ENCODE measurements around the gene CYP4V2.
"Not testable (repeated sequence)": the region's sequence is repeated elsewhere in the genome, so short reads cannot be mapped to it uniquely, and the experiment has no call there.

CYP4V2 gene

DNA sequence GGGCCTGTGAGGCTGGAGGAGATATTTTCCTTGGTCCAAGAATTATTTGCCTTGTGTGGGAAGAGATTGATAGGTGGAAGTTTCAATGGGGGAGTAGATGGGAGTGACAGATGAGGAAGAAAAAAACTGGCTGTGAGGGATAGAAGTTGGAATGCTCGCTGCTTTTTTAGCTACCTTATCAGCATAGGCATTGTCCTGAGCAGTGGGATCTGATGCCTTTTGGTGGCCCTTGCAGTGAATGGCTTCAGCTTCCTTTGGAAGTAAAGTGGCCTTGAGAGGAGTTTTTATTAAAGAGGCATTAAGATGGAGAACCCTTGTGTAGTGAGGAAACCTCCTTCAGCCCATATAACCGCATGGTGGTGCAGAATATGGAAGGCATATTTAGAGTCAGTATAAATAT, 52.0 kb downstream of the CYP4V2 start:
- no peak overlapping the region for H2AFZ ChIP-seq (ENCODE audit: low read length)
- H4K91ac ChIP-seq (ENCODE audit: low read depth, low read length, poor library complexity), result no peak overlapping the region
- no peak overlapping the region for H2BK5ac ChIP-seq (ENCODE audit: low read length)
- H3K14ac ChIP-seq (ENCODE audit: low read length), result no peak overlapping the region
- no peak overlapping the region for H3K27ac ChIP-seq (replicated peaks; ENCODE audit: low read length)
- H2AK5ac ChIP-seq (ENCODE audit: low read depth, low read length), result no peak overlapping the region
- WGBS, 2 donors (ENCODE audit: extremely low coverage in 2 of 2, insufficient read length in 2 of 2, insufficient replicate concordance in 1 of 2), result no CpG with 5 or more reads among the region's 2 CpGs
- H3K27me3 ChIP-seq (ENCODE audit: control insufficient read depth in 3 of 3, insufficient read depth in 3 of 3, low read depth in 1 of 3, low read length in 3 of 3), result no peaks in the 10 kb centered on the region
- H3K4ac ChIP-seq (ENCODE audit: low read length), result no peak overlapping the region
- no peak overlapping the region for H2BK12ac ChIP-seq (ENCODE audit: low read length)
- no peak for DNase-seq (ENCODE audit: low spot score)
- no peak overlapping the region for H3K23ac ChIP-seq (ENCODE audit: low read depth, low read length, poor library complexity)
- no peaks in the 10 kb centered on the region for H3K4me1 ChIP-seq (ENCODE audit: control insufficient read depth in 2 of 2, insufficient read depth in 1 of 2, low read depth in 1 of 2, low read length in 2 of 2)
- no peaks in the 10 kb centered on the region for H3K9me3 ChIP-seq (replicated peaks in 1 of 2; ENCODE audit: control insufficient read depth in 2 of 2, insufficient read depth in 1 of 2, low read depth in 1 of 2, low read length in 2 of 2)
- H3K4me2 ChIP-seq (ENCODE audit: insufficient read depth, low read length, poor library complexity, severe bottlenecking), result no peak overlapping the region
- no peak overlapping the region for H4K8ac ChIP-seq (ENCODE audit: low read depth, low read length)
- no peak overlapping the region for H3K4me3 ChIP-seq (ENCODE audit: low read length in 2 of 2)
- no peak overlapping the region for H3K9ac ChIP-seq (ENCODE audit: low read depth, low read length, poor library complexity)
- H2BK120ac ChIP-seq (ENCODE audit: low read depth, low read length), result no peak overlapping the region
- H2BK15ac ChIP-seq (ENCODE audit: low read length), result no peak overlapping the region
- H3K18ac ChIP-seq (ENCODE audit: low read length), result no peak overlapping the region
- no peaks in the 10 kb centered on the region for H3K36me3 ChIP-seq (replicated peaks in 1 of 2; ENCODE audit: control insufficient read depth in 2 of 2, insufficient read depth in 2 of 2, low read length in 2 of 2)
- H3K79me1 ChIP-seq (ENCODE audit: low read depth, low read length), result peaks cover 1% of the 10 kb centered on the region

DNA sequence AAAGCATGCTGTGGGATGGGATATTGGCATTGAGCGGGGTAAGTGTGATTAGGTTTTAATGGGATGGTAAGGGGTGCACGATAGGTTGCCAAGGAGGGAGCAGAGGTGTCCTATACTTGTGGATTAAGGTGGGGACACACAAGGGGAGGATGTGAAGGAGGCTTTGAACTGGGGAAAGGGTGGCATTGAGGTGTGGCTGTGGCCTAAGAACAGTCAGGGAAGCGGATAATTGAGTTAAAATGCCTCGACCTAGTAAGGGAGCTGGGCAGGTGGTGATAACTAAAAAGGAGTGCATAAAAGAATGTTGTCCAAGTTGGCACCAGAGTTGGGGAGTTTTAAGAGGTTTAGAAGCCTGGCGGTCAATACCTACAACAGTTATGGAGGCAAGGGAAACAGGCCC, 53.5 kb downstream of the CYP4V2 start:
- Histone ChIP-seq H3K36me3 (replicated peaks in 1 of 2; ENCODE audit: control insufficient read depth in 2 of 2, insufficient read depth in 2 of 2, low read length in 2 of 2) (no peaks in the 10 kb centered on the region), H3K27me3 (ENCODE audit: control insufficient read depth in 3 of 3, insufficient read depth in 3 of 3, low read depth in 1 of 3, low read length in 3 of 3) (no peaks in the 10 kb centered on the region), H2BK12ac (ENCODE audit: low read length) (no peak overlapping the region), H2BK120ac (ENCODE audit: low read depth, low read length) (no peak overlapping the region), H2AK5ac (ENCODE audit: low read depth, low read length) (no peak overlapping the region), H2AFZ (ENCODE audit: low read length) (no peak overlapping the region), H3K18ac (ENCODE audit: low read length) (no peak overlapping the region), H3K23ac (ENCODE audit: low read depth, low read length, poor library complexity) (no peak overlapping the region), H4K8ac (ENCODE audit: low read depth, low read length) (no peak overlapping the region), H2BK15ac (ENCODE audit: low read length) (no peak overlapping the region), H3K4ac (ENCODE audit: low read length) (no peak overlapping the region), H3K79me1 (ENCODE audit: low read depth, low read length) (peaks cover 1% of the 10 kb centered on the region), H3K14ac (ENCODE audit: low read length) (no peak overlapping the region), H2BK5ac (ENCODE audit: low read length) (no peak overlapping the region), H3K4me1 (ENCODE audit: control insufficient read depth in 2 of 2, insufficient read depth in 1 of 2, low read depth in 1 of 2, low read length in 2 of 2) (peaks cover 0 to 1% of the 10 kb centered on the region in 2 donors), H3K4me2 (ENCODE audit: insufficient read depth, low read length, poor library complexity, severe bottlenecking) (no peak overlapping the region), H3K9me3 (replicated peaks in 1 of 2; ENCODE audit: control insufficient read depth in 2 of 2, insufficient read depth in 1 of 2, low read depth in 1 of 2, low read length in 2 of 2) (no peaks in the 10 kb centered on the region), H4K91ac (ENCODE audit: low read depth, low read length, poor library complexity) (no peak overlapping the region), H3K4me3 (ENCODE audit: low read length in 2 of 2) (no peak overlapping the region), H3K9ac (ENCODE audit: low read depth, low read length, poor library complexity) (no peak overlapping the region), H3K27ac (replicated peaks; ENCODE audit: low read length) (no peak overlapping the region)
- no CpG with 5 or more reads among the region's 5 CpGs for WGBS, 2 donors (ENCODE audit: extremely low coverage in 2 of 2, insufficient read length in 2 of 2, insufficient replicate concordance in 1 of 2)
- no peak for DNase-seq (ENCODE audit: low spot score)

GRCh38 chr4:186247062-186247752, 55.8 kb downstream of the CYP4V2 start:
- not testable (repeated sequence) for H3K14ac ChIP-seq (ENCODE audit: low read length); H3K4ac ChIP-seq (ENCODE audit: low read length); H2AFZ ChIP-seq (ENCODE audit: low read length); H3K9ac ChIP-seq (ENCODE audit: low read depth, low read length, poor library complexity); H3K79me1 ChIP-seq (ENCODE audit: low read depth, low read length); H3K27ac ChIP-seq (replicated peaks; ENCODE audit: low read length); H4K91ac ChIP-seq (ENCODE audit: low read depth, low read length, poor library complexity); H2BK120ac ChIP-seq (ENCODE audit: low read depth, low read length); DNase-seq (ENCODE audit: low spot score); H3K4me3 ChIP-seq (ENCODE audit: low read length in 2 of 2); H2AK5ac ChIP-seq (ENCODE audit: low read depth, low read length); H3K36me3 ChIP-seq (replicated peaks in 1 of 2; ENCODE audit: control insufficient read depth in 2 of 2, insufficient read depth in 2 of 2, low read length in 2 of 2); H3K4me1 ChIP-seq (ENCODE audit: control insufficient read depth in 2 of 2, insufficient read depth in 1 of 2, low read depth in 1 of 2, low read length in 2 of 2); H3K9me3 ChIP-seq (replicated peaks in 1 of 2; ENCODE audit: control insufficient read depth in 2 of 2, insufficient read depth in 1 of 2, low read depth in 1 of 2, low read length in 2 of 2); H3K23ac ChIP-seq (ENCODE audit: low read depth, low read length, poor library complexity); H2BK5ac ChIP-seq (ENCODE audit: low read length); H3K4me2 ChIP-seq (ENCODE audit: insufficient read depth, low read length, poor library complexity, severe bottlenecking); H4K8ac ChIP-seq (ENCODE audit: low read depth, low read length); H2BK15ac ChIP-seq (ENCODE audit: low read length); H2BK12ac ChIP-seq (ENCODE audit: low read length); H3K18ac ChIP-seq (ENCODE audit: low read length)
- WGBS, 2 donors (ENCODE audit: extremely low coverage in 2 of 2, insufficient read length in 2 of 2, insufficient replicate concordance in 1 of 2), result no CpG with 5 or more reads among the region's 9 CpGs
- peaks cover 0 to 11% (median 0%) of the 10 kb centered on the region in 3 experiments for H3K27me3 ChIP-seq (ENCODE audit: control insufficient read depth in 3 of 3, insufficient read depth in 3 of 3, low read depth in 1 of 3, low read length in 3 of 3)

- H3K79me1 ChIP-seq (ENCODE audit: low read depth, low read length), result peaks cover 1% of the 10 kb centered on the region
- no peak overlapping the region for H3K4me3 ChIP-seq (ENCODE audit: low read length in 2 of 2)
- no peak overlapping the region for H2AK5ac ChIP-seq (ENCODE audit: low read depth, low read length)
- H3K27ac ChIP-seq (replicated peaks; ENCODE audit: low read length), result no peak overlapping the region
- H2BK120ac ChIP-seq (ENCODE audit: low read depth, low read length), result no peak overlapping the region
- DNase-seq (ENCODE audit: low spot score), result no peak
- no peak overlapping the region for H3K23ac ChIP-seq (ENCODE audit: low read depth, low read length, poor library complexity)
- H2AFZ ChIP-seq (ENCODE audit: low read length), result no peak overlapping the region
- H2BK12ac ChIP-seq (ENCODE audit: low read length), result no peak overlapping the region
- H3K27me3 ChIP-seq (ENCODE audit: control insufficient read depth in 3 of 3, insufficient read depth in 3 of 3, low read depth in 1 of 3, low read length in 3 of 3), result peaks cover 0 to 11% (median 0%) of the 10 kb centered on the region in 3 experiments
- H3K14ac ChIP-seq (ENCODE audit: low read length), result no peak overlapping the region
- no peak overlapping the region for H3K9ac ChIP-seq (ENCODE audit: low read depth, low read length, poor library complexity)
- no peak overlapping the region for H3K4ac ChIP-seq (ENCODE audit: low read length)
- H4K8ac ChIP-seq (ENCODE audit: low read depth, low read length), result no peak overlapping the region
- no peaks in the 10 kb centered on the region for H3K9me3 ChIP-seq (replicated peaks in 1 of 2; ENCODE audit: control insufficient read depth in 2 of 2, insufficient read depth in 1 of 2, low read depth in 1 of 2, low read length in 2 of 2)
- no peak overlapping the region for H3K18ac ChIP-seq (ENCODE audit: low read length)
- H3K36me3 ChIP-seq (replicated peaks in 1 of 2; ENCODE audit: control insufficient read depth in 2 of 2, insufficient read depth in 2 of 2, low read length in 2 of 2), result no peaks in the 10 kb centered on the region
- H3K4me1 ChIP-seq (ENCODE audit: control insufficient read depth in 2 of 2, insufficient read depth in 1 of 2, low read depth in 1 of 2, low read length in 2 of 2), result peaks cover 0 to 4% of the 10 kb centered on the region in 2 donors
- H3K4me2 ChIP-seq (ENCODE audit: insufficient read depth, low read length, poor library complexity, severe bottlenecking), result no peak overlapping the region
- no CpG with 5 or more reads among the region's 1 CpG for WGBS, 2 donors (ENCODE audit: extremely low coverage in 2 of 2, insufficient read length in 2 of 2, insufficient replicate concordance in 1 of 2)
- H4K91ac ChIP-seq (ENCODE audit: low read depth, low read length, poor library complexity), result no peak overlapping the region
- H2BK15ac ChIP-seq (ENCODE audit: low read length), result no peak overlapping the region
- no peak overlapping the region for H2BK5ac ChIP-seq (ENCODE audit: low read length)
These were observed 57.3 kb downstream of the CYP4V2 start for GRCh38 chr4:186248643-186249042.

All from neuronal stem cell (in vitro differentiated cells).